GM19324 (cell line): ENCODE measurements around the gene DDIT4L.
A peak's percentile ranks its signal among the peaks of the same experiment; 100 is the strongest.
"Not testable (repeated sequence)": the region's sequence is repeated elsewhere in the genome, so short reads cannot be mapped to it uniquely, and the experiment has no call there.

Source experiments
- ATAC-seq: cut with Tn5 transposase; IDR thresholded peaks from one replicate; pipeline ENCODE4 v1.9.1; 2021; ENCODE audit warnings: mild to moderate bottlenecking, moderate library complexity; ENCODE audit not compliant: unreplicated experiment, low FRiP score

The DDIT4L gene

GRCh38 chr4:100189820-100190642 lies at the start of gene DDIT4L:
Gene DDIT4L, minus strand, starts transcription at chr4:100190468. Its CDS starts 485 bp downstream, at chr4:100189983.
- peak; percentile 62 for ATAC-seq

- no peak for ATAC-seq
Measured at GRCh38 chr4:100240008-100240407, 49.7 kb upstream of the DDIT4L start.

- no peak for ATAC-seq
Measured at GRCh38 chr4:100224721-100225120, 34.5 kb upstream of the DDIT4L start.

GRCh38 chr4:100224160-100224559 lies 33.9 kb upstream of the DDIT4L start:
- no peak for ATAC-seq

GRCh38 chr4:100208964-100209363 lies 18.7 kb upstream of the DDIT4L start:
- ATAC-seq, result peak; percentile 95

GRCh38 chr4:100208459-100208858 lies 18.2 kb upstream of the DDIT4L start:
- peak; percentile 14 for ATAC-seq

GRCh38 chr4:100206850-100207249 lies 16.6 kb upstream of the DDIT4L start:
- ATAC-seq, result no peak

GRCh38 chr4:100198061-100198460 lies 7.8 kb upstream of the DDIT4L start:
- ATAC-seq, result no peak

- not testable (repeated sequence) for ATAC-seq
Measured at GRCh38 chr4:100196388-100197071, 6.3 kb upstream of the DDIT4L start.

GRCh38 chr4:100190643-100191600 lies 654 bp upstream of the DDIT4L start:
- no peak for ATAC-seq

GRCh38 chr4:100188829-100189228 lies 1.4 kb downstream of the DDIT4L start:
- ATAC-seq, result no peak

GRCh38 chr4:100187781-100188180 lies 2.5 kb downstream of the DDIT4L start:
- ATAC-seq, result no peak

GRCh38 chr4:100184787-100185186 lies 5.5 kb downstream of the DDIT4L start:
- no peak for ATAC-seq

- no peak for ATAC-seq
Measured at GRCh38 chr4:100177855-100178254, 12.4 kb downstream of the DDIT4L start.

GRCh38 chr4:100177126-100177525 lies 13.1 kb downstream of the DDIT4L start:
- no peak for ATAC-seq

GRCh38 chr4:100175858-100176257 lies 14.4 kb downstream of the DDIT4L start:
- ATAC-seq, result no peak

GRCh38 chr4:100174985-100175383 lies 15.3 kb downstream of the DDIT4L start:
- no peak for ATAC-seq

GRCh38 chr4:100170986-100171385 lies 19.3 kb downstream of the DDIT4L start:
- no peak for ATAC-seq

- no peak for ATAC-seq
Measured at GRCh38 chr4:100169491-100170485, 20.5 kb downstream of the DDIT4L start.
